HepG2 (cell line): ENCODE results near the gene PTGR3. TPM values are rescaled to one million over a fixed set of nuclear protein-coding genes. Genes with fewer than 3 reads are reported as not detected.
A peak's percentile ranks its signal among the peaks of the same experiment; 100 is the strongest.

Experiments used
- AGO1 ChIP-seq: fragments of 200-400 bp; formaldehyde crosslinking; IDR thresholded peaks from 2 replicates; pipeline ENCODE4 v1.6.1; 2017; ENCODE audit warnings: mild to moderate bottlenecking, low read depth, low read length, moderate library complexity; ENCODE audit not compliant: poor library complexity, severe bottlenecking
- AGO2 ChIP-seq: fragments of 200-400 bp; formaldehyde crosslinking; optimal IDR thresholded peaks from 2 replicates; pipeline ENCODE3; 2017; ENCODE audit warnings: mild to moderate bottlenecking, low read depth, low read length, moderate library complexity
- ATAD3A ChIP-seq: sonication (generic); formaldehyde crosslinking; IDR thresholded peaks from 2 replicates; pipeline ENCODE4 v1.4.0; 2020; ENCODE audit warnings: missing genetic modification reagents
- ETV5 ChIP-seq: IDR thresholded peaks from 2 replicates; pipeline ENCODE4 v1.6.1; 2018; ENCODE audit warnings: missing biosample characterization, missing genetic modification reagents, inconsistent platforms, borderline replicate concordance
- MYC ChIP-seq: sonication (generic); formaldehyde crosslinking; IDR thresholded peaks from 2 replicates; pipeline ENCODE4 v1.9.0; 2021; ENCODE audit warnings: missing genetic modification reagents, borderline replicate concordance
- POLR2A ChIP-seq, 2 experiments: IDR thresholded peaks; 2 replicates each; pipeline ENCODE4 v1.6.1; 2011; ENCODE audit warnings: low read depth in 2 of 2, low read length in 2 of 2, mild to moderate bottlenecking in 1 of 2, moderate library complexity in 1 of 2; ENCODE audit not compliant: insufficient read depth in 1 of 2
- PRPF4 ChIP-seq: fragments of 200-400 bp; formaldehyde crosslinking; IDR thresholded peaks from 2 replicates; pipeline ENCODE4 v1.6.1; 2016; ENCODE audit warnings: low read length, low read depth; ENCODE audit not compliant: poor library complexity, severe bottlenecking
- RBM22 ChIP-seq: fragments of 200-400 bp; formaldehyde crosslinking; optimal IDR thresholded peaks from 2 replicates; pipeline ENCODE3; 2017; ENCODE audit warnings: mild to moderate bottlenecking, low read length, moderate library complexity
- SRSF4 ChIP-seq: fragments of 200-400 bp; formaldehyde crosslinking; IDR thresholded peaks from one replicate; pipeline ENCODE4 v1.6.1; 2018; ENCODE audit warnings: mild to moderate bottlenecking, low read depth, low read length, moderate library complexity; ENCODE audit not compliant: poor library complexity, severe bottlenecking
- TAF15 ChIP-seq: fragments of 200-400 bp; formaldehyde crosslinking; IDR thresholded peaks from one replicate; pipeline ENCODE4 v1.6.1; 2018; ENCODE audit warnings: mild to moderate bottlenecking, low read depth, low read length; ENCODE audit not compliant: poor library complexity, severe bottlenecking
- TFDP2 ChIP-seq: sonication (generic); formaldehyde crosslinking; IDR thresholded peaks from 2 replicates; pipeline ENCODE4 v1.4.0; 2020; ENCODE audit warnings: missing genetic modification reagents
- YEATS4 ChIP-seq: sonication (generic); formaldehyde crosslinking; IDR thresholded peaks from 2 replicates; pipeline ENCODE4 v1.4.0; 2020; ENCODE audit warnings: missing genetic modification reagents, borderline replicate concordance
- YY1 ChIP-seq: IDR thresholded peaks from 2 replicates; pipeline ENCODE4 v1.6.1; 2011; ENCODE audit warnings: low read length, low read depth, moderate library complexity, mild to moderate bottlenecking; ENCODE audit not compliant: insufficient read depth, insufficient replicate concordance
- ZNF17 ChIP-seq: sonication (generic); formaldehyde crosslinking; IDR thresholded peaks from 2 replicates; pipeline ENCODE4 v1.5.0; 2020; ENCODE audit warnings: mild to moderate bottlenecking, missing genetic modification reagents
- ZNF180 ChIP-seq: sonication (generic); formaldehyde crosslinking; IDR thresholded peaks from 2 replicates; pipeline ENCODE4 v1.4.0; 2020; ENCODE audit warnings: low read depth, missing genetic modification reagents, borderline replicate concordance
- ZNF232 ChIP-seq: sonication (generic); formaldehyde crosslinking; IDR thresholded peaks from 2 replicates; pipeline ENCODE4 v1.4.0; 2020; ENCODE audit warnings: missing genetic modification reagents, borderline replicate concordance
- ZNF33B ChIP-seq: sonication (generic); formaldehyde crosslinking; IDR thresholded peaks from 2 replicates; pipeline ENCODE4 v1.5.1; 2020; ENCODE audit warnings: mild to moderate bottlenecking, missing genetic modification reagents
- ZNF44 ChIP-seq: sonication (generic); formaldehyde crosslinking; IDR thresholded peaks from 2 replicates; pipeline ENCODE4 v1.5.1; 2020; ENCODE audit warnings: mild to moderate bottlenecking, missing genetic modification reagents
- ZNF629 ChIP-seq: sonication (generic); formaldehyde crosslinking; conservative IDR thresholded peaks from 2 replicates; pipeline ENCODE4 v1.5.0; 2020; ENCODE audit warnings: missing genetic modification reagents
- polyA plus RNA-seq, 8 experiments: library from polyadenylated mRNA; depleted of rRNA in 3 of 8; stranded (reverse) in 7 of 8; unstranded in 1 of 8; fragments of >200 nt; fragmentation: Illumina TruSeq in 4 of 8; extraction: Trizol in 4 of 8; gene quantifications; 2 replicates each; pipeline versions ENCODE4 v1.2.1 to v1.2.3, GENCODE V29; 2011 to 2016; ENCODE audit warnings: low read depth in 4 of 8, missing spikeins in 1 of 8, mixed read lengths in 1 of 8; ENCODE audit not compliant: insufficient read depth in 1 of 8
- total RNA-seq, 5 experiments: library from RNA; depleted of rRNA; stranded (reverse); fragments of >200 nt; fragmentation: Illumina TruSeq; extraction: Trizol; gene quantifications; 2 replicates each; pipeline ENCODE4 v1.2.3, GENCODE V29; 2016; ENCODE audit warnings: low read depth in 1 of 5
- TF ChIP-seq, protein P1 (sequence below): sonication (generic); formaldehyde crosslinking; IDR thresholded peaks from 2 replicates; pipeline ENCODE4 v1.4.0; 2020; ENCODE audit warnings: missing genetic modification reagents
- TF ChIP-seq, protein P2 (sequence below): sonication (generic); formaldehyde crosslinking; IDR thresholded peaks from 2 replicates; pipeline ENCODE4 v1.4.0; 2020; ENCODE audit warnings: missing genetic modification reagents
- TF ChIP-seq, protein P3 (sequence below): sonication (generic); formaldehyde crosslinking; conservative IDR thresholded peaks from 2 replicates; pipeline ENCODE4 v1.4.0; 2020; ENCODE audit warnings: missing genetic modification reagents

The PTGR3 gene
- total and polyA plus RNA-seq, 2 of the 13 experiments (the other 11 are each of a cell fraction or from before 2014, with no cell fraction given), result 11.5 to 25.3 TPM

DNA sequence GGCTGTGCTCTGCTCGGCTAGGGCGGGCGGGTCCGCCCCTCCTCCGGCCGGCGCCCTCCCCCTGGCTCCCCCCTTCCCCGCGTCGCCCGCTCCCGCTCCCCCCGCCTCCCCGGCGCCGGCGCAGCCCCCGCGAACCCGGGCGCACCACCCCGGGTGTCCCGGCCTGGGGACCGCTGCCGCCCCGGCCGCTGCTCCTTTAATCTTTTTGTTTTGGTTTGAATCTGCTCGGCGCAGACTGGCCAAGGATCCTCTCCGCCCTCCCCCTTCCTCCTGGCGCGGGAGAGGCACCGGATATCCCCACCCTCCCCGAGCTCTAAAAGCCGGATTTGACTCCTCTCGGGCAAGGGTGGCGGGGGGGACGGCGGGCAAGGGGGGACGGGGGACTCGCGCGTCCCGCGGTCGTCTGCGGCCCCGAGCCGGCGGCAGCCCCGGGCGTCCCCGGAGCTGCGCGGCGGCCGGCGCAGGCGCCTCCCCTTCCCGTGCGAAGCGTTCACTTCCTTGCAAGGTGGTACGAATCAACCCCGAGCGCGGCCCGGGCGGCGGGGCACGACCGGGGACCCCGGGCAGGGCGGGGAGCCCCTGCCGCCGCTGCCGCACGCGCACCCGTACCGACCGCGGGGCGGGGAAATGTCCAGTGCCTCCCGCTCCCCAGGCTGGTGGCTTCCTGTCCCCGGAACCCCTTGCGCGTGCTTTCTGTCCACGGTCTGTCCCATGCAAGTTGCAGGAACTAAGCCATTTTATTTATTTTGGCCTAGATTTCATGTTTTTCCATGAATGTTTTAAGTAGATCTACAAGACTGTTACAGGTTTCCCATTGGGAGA lies at the start of gene PTGR3 (continued):
- peak; percentile 50 for TF ChIP-seq YEATS4
- peak; percentile 31; the same call in 1 of the 2 replicates for TF ChIP-seq TFDP2
- no peak for TF ChIP-seq ZNF44 (CRISPR knock-in tag)
- no peak for TF ChIP-seq PRPF4
- no peak for TF ChIP-seq ZNF33B
- peak; percentile 43 for TF ChIP-seq ETV5
- TF ChIP-seq AGO2, result no peak
- TF ChIP-seq, protein P1, sequence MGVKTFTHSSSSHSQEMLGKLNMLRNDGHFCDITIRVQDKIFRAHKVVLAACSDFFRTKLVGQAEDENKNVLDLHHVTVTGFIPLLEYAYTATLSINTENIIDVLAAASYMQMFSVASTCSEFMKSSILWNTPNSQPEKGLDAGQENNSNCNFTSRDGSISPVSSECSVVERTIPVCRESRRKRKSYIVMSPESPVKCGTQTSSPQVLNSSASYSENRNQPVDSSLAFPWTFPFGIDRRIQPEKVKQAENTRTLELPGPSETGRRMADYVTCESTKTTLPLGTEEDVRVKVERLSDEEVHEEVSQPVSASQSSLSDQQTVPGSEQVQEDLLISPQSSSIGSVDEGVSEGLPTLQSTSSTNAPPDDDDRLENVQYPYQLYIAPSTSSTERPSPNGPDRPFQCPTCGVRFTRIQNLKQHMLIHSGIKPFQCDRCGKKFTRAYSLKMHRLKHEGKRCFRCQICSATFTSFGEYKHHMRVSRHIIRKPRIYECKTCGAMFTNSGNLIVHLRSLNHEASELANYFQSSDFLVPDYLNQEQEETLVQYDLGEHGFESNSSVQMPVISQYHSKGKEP (CRISPR knock-in tag), result no peak
- no peak for TF ChIP-seq SRSF4
- TF ChIP-seq ZNF629, result no peak
- no peak for TF ChIP-seq ZNF17
- TF ChIP-seq, protein P2, sequence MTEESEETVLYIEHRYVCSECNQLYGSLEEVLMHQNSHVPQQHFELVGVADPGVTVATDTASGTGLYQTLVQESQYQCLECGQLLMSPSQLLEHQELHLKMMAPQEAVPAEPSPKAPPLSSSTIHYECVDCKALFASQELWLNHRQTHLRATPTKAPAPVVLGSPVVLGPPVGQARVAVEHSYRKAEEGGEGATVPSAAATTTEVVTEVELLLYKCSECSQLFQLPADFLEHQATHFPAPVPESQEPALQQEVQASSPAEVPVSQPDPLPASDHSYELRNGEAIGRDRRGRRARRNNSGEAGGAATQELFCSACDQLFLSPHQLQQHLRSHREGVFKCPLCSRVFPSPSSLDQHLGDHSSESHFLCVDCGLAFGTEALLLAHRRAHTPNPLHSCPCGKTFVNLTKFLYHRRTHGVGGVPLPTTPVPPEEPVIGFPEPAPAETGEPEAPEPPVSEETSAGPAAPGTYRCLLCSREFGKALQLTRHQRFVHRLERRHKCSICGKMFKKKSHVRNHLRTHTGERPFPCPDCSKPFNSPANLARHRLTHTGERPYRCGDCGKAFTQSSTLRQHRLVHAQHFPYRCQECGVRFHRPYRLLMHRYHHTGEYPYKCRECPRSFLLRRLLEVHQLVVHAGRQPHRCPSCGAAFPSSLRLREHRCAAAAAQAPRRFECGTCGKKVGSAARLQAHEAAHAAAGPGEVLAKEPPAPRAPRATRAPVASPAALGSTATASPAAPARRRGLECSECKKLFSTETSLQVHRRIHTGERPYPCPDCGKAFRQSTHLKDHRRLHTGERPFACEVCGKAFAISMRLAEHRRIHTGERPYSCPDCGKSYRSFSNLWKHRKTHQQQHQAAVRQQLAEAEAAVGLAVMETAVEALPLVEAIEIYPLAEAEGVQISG (CRISPR knock-in tag), result peak; percentile 41
- TF ChIP-seq YY1, result peak; percentile 74
- TF ChIP-seq ATAD3A (CRISPR knock-in tag), result no peak
- TF ChIP-seq RBM22, result peak; percentile 24
- TF ChIP-seq, protein P3, sequence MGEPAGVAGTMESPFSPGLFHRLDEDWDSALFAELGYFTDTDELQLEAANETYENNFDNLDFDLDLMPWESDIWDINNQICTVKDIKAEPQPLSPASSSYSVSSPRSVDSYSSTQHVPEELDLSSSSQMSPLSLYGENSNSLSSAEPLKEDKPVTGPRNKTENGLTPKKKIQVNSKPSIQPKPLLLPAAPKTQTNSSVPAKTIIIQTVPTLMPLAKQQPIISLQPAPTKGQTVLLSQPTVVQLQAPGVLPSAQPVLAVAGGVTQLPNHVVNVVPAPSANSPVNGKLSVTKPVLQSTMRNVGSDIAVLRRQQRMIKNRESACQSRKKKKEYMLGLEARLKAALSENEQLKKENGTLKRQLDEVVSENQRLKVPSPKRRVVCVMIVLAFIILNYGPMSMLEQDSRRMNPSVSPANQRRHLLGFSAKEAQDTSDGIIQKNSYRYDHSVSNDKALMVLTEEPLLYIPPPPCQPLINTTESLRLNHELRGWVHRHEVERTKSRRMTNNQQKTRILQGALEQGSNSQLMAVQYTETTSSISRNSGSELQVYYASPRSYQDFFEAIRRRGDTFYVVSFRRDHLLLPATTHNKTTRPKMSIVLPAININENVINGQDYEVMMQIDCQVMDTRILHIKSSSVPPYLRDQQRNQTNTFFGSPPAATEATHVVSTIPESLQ, result no peak
- peak; percentile 61; the same call in 1 of the 2 replicates for TF ChIP-seq MYC (CRISPR knock-in tag)
- no peak for TF ChIP-seq ZNF232 (CRISPR knock-in tag)
- TF ChIP-seq ZNF180 (CRISPR knock-in tag), result no peak
- peak; percentile 58 to 65 for TF ChIP-seq POLR2A (IDR thresholded peaks at IDR 0.05; ENCODE audit: insufficient read depth in 1 of 2, low read depth in 2 of 2, low read length in 2 of 2)
- TF ChIP-seq TAF15, result no peak
- TF ChIP-seq AGO1, result no peak
